MM.1S (cell line): Measurements from ENCODE around the gene GLIPR2.

Experiments
- DNase-seq: peaks from one replicate; pipeline ENCODE4 v3.0.0-alpha.2; 2015
- H2AFZ ChIP-seq: fragments of 300-600 bp; sonication (generic); 2 replicates; pipeline ENCODE4 v1.6.0; 2016; ENCODE audit warnings: antibody characterized with exemption, low read length
- H3F3A ChIP-seq: fragments of 300-600 bp; sonication (generic); 2 replicates; pipeline ENCODE4 v1.6.1; 2016; ENCODE audit warnings: mild to moderate bottlenecking, antibody characterized with exemption, low read length, moderate library complexity, mixed read lengths; ENCODE audit not compliant: insufficient read depth
- H3K27ac ChIP-seq: fragments of 300-600 bp; sonication (generic); 2 replicates; pipeline ENCODE4 v1.5.1; 2016; ENCODE audit warnings: mild to moderate bottlenecking, low read length
- H3K27me3 ChIP-seq: fragments of 300-600 bp; sonication (generic); replicated peaks from 2 replicates; pipeline ENCODE4 v1.6.0; 2016; ENCODE audit warnings: low read length; ENCODE audit not compliant: insufficient read depth
- H3K36me3 ChIP-seq: fragments of 300-600 bp; sonication (generic); replicated peaks from 2 replicates; pipeline ENCODE4 v1.6.1; 2016; ENCODE audit warnings: mild to moderate bottlenecking, low read length, mixed read lengths; ENCODE audit not compliant: insufficient read depth
- H3K4me1 ChIP-seq: fragments of 300-600 bp; sonication (generic); 2 replicates; pipeline ENCODE4 v1.6.1; 2016; ENCODE audit warnings: low read length, mixed read lengths
- H3K4me2 ChIP-seq: fragments of 300-600 bp; sonication (generic); 2 replicates; pipeline ENCODE4 v1.6.0; 2016; ENCODE audit warnings: low read depth, low read length
- H3K4me3 ChIP-seq: fragments of 300-600 bp; sonication (generic); 2 replicates; pipeline ENCODE4 v1.5.1; 2016; ENCODE audit warnings: low read length, mixed read lengths
- H3K79me2 ChIP-seq: fragments of 300-600 bp; sonication (generic); 2 replicates; pipeline ENCODE4 v1.6.1; 2016; ENCODE audit warnings: mixed run types, low read length, mixed read lengths
- H3K9ac ChIP-seq: fragments of 300-600 bp; sonication (generic); 2 replicates; pipeline ENCODE4 v1.6.1; 2016; ENCODE audit warnings: low read length, mixed read lengths
- H3K9me2 ChIP-seq: fragments of 300-600 bp; sonication (generic); replicated peaks from 2 replicates; pipeline ENCODE4 v1.6.1; 2016; ENCODE audit warnings: mild to moderate bottlenecking, low read length, mixed read lengths; ENCODE audit not compliant: insufficient read depth
- H3K9me3 ChIP-seq: fragments of 300-600 bp; sonication (generic); replicated peaks from 2 replicates; pipeline ENCODE4 v1.6.1; 2016; ENCODE audit warnings: mild to moderate bottlenecking, low read length, mixed read lengths; ENCODE audit not compliant: insufficient read depth
- H4K20me1 ChIP-seq: fragments of 300-600 bp; sonication (generic); 2 replicates; pipeline ENCODE4 v1.6.1; 2016; ENCODE audit warnings: mild to moderate bottlenecking, low read length, moderate library complexity, mixed read lengths; ENCODE audit not compliant: insufficient read depth
- EZH2 ChIP-seq: fragments of 300-600 bp; sonication (generic); optimal IDR thresholded peaks from 2 replicates; pipeline ENCODE3; 2017; ENCODE audit warnings: low read depth, mild to moderate bottlenecking, antibody characterized with exemption, low read length, mixed read lengths
- EZH2phosphoT487 ChIP-seq: fragments of 300-600 bp; sonication (generic); IDR thresholded peaks from 2 replicates; pipeline ENCODE4 v1.6.1; 2018; ENCODE audit warnings: antibody characterized with exemption, low read length
- TF ChIP-seq, protein P1 (sequence below): fragments of 300-600 bp; sonication (generic); IDR thresholded peaks from 2 replicates; pipeline ENCODE4 v1.5.1; 2016; ENCODE audit warnings: antibody characterized with exemption, low read length, mixed read lengths

Gene GLIPR2

DNA sequence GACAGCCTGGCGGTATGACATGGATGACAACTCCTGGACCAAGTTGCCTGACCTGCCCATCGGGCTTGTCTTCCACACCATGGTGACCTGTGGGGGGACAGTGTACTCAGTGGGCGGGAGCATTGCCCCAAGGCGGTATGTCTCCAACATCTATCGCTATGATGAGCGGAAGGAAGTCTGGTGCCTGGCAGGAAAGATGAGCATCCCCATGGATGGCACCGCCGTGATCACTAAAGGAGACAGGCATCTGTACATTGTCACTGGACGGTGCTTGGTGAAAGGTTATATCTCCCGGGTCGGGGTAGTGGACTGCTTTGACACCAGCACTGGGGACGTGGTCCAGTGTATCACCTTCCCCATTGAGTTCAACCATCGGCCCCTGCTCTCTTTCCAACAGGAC, 34.0 kb downstream of the GLIPR2 start:
- no peak overlapping the region for H3K4me2 ChIP-seq
- H3K4me3 ChIP-seq = no peak overlapping the region
- H3F3A ChIP-seq = no peaks in the 10 kb centered on the region
- H3K27me3 ChIP-seq = no peaks in the 10 kb centered on the region
- H3K79me2 ChIP-seq = no peaks in the 10 kb centered on the region
- no peaks in the 10 kb centered on the region for H3K4me1 ChIP-seq
- no peaks in the 10 kb centered on the region for H4K20me1 ChIP-seq
- no peaks in the 10 kb centered on the region for H3K9me2 ChIP-seq
- H3K27ac ChIP-seq = no peak overlapping the region
- TF ChIP-seq, protein P1, sequence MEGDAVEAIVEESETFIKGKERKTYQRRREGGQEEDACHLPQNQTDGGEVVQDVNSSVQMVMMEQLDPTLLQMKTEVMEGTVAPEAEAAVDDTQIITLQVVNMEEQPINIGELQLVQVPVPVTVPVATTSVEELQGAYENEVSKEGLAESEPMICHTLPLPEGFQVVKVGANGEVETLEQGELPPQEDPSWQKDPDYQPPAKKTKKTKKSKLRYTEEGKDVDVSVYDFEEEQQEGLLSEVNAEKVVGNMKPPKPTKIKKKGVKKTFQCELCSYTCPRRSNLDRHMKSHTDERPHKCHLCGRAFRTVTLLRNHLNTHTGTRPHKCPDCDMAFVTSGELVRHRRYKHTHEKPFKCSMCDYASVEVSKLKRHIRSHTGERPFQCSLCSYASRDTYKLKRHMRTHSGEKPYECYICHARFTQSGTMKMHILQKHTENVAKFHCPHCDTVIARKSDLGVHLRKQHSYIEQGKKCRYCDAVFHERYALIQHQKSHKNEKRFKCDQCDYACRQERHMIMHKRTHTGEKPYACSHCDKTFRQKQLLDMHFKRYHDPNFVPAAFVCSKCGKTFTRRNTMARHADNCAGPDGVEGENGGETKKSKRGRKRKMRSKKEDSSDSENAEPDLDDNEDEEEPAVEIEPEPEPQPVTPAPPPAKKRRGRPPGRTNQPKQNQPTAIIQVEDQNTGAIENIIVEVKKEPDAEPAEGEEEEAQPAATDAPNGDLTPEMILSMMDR = no peak
- TF ChIP-seq EZH2 = no peak
- no peak for TF ChIP-seq EZH2phosphoT487
- no peak overlapping the region for H3K9ac ChIP-seq
- DNase-seq = no peak
- no peak overlapping the region for H2AFZ ChIP-seq
- no peaks in the 10 kb centered on the region for H3K9me3 ChIP-seq
- H3K36me3 ChIP-seq = no peaks in the 10 kb centered on the region

GRCh38 chr9:36173861-36174260, 37.3 kb downstream of the GLIPR2 start:
- no peaks in the 10 kb centered on the region for H3K36me3 ChIP-seq
- H3K9me2 ChIP-seq = no peaks in the 10 kb centered on the region
- H3K79me2 ChIP-seq = no peaks in the 10 kb centered on the region

GRCh38 chr9:36174271-36174670, 37.7 kb downstream of the GLIPR2 start:
- Histone ChIP-seq H4K20me1 (no peaks in the 10 kb centered on the region), H3K79me2 (no peaks in the 10 kb centered on the region), H3K27ac (no peak overlapping the region), H3K27me3 (no peaks in the 10 kb centered on the region), H3K9ac (no peak overlapping the region), H3F3A (no peaks in the 10 kb centered on the region), H2AFZ (no peak overlapping the region), H3K9me2 (no peaks in the 10 kb centered on the region), H3K4me2 (no peak overlapping the region), H3K4me3 (no peak overlapping the region), H3K4me1 (no peaks in the 10 kb centered on the region), H3K36me3 (no peaks in the 10 kb centered on the region), H3K9me3 (no peaks in the 10 kb centered on the region)
- DNase-seq = no peak
- no peak for TF ChIP-seq EZH2phosphoT487
- no peak for TF ChIP-seq EZH2
- TF ChIP-seq, protein P1 = no peak

More at GRCh38 chr9:36173861-36174260, 37.3 kb downstream of the GLIPR2 start:
- no peak overlapping the region for H2AFZ ChIP-seq
- H3K9ac ChIP-seq = no peak overlapping the region
- no peaks in the 10 kb centered on the region for H3K27me3 ChIP-seq
- H3K4me1 ChIP-seq = no peaks in the 10 kb centered on the region
- no peak for DNase-seq
- no peak overlapping the region for H3K4me3 ChIP-seq
- no peaks in the 10 kb centered on the region for H3K9me3 ChIP-seq
- H3F3A ChIP-seq = no peaks in the 10 kb centered on the region
- H3K27ac ChIP-seq = no peak overlapping the region
- no peak overlapping the region for H3K4me2 ChIP-seq
- TF ChIP-seq EZH2 = no peak
- no peak for TF ChIP-seq EZH2phosphoT487
- TF ChIP-seq, protein P1 = no peak
- no peaks in the 10 kb centered on the region for H4K20me1 ChIP-seq
